ENCODE measurements around the gene SLC45A1. TPM values are rescaled to one million over a fixed set of nuclear protein-coding genes. Genes with fewer than 3 reads are reported as not detected.

The SLC45A1 gene
- total and polyA plus RNA-seq, 2 of the 4 experiments (the other 2 are of a cell fraction), result 0.72 to 3.9 TPM

DNA sequence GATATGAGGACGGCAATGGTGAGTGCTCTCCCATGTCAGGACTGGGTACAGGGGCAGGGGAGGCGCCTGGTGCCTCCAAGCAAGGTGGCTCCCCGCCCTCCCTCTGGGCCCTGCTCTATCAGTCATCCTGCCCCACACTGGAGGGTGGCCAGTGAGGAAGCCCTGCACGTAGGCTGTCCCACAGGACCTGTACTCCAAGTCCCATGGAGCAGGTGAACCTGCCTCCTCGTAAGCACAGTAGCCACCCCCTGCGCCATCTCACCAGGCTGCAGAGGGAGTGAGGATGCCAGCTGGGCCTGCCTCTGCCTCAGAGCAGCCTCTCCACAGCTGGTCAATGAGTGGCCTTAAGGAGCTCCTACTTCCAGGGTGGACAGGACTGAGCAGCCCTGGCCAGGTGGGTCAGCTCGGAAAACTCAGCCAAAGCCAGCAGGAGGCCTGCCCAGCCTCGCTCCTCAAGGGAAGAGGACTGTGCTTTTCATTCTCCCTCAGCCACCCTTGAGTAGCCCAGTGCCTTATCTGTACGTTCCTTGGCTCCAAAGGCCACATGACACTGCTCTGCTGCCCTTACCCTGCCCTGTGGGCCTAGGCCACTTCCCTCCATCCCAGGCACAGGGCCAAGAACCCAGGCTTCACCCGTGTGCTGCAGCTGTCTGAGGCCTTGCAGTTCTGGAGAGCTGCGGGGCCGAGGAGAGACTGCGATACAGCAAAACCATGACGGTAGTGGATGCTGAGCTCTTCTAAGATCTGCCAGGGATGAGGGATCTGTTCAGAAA, 39.6 kb downstream of the SLC45A1 start:
- peaks cover 28 to 60% of the 10 kb centered on the region in 2 experiments for H3K79me1 ChIP-seq (ENCODE audit: low read depth in 1 of 2, low read length in 2 of 2)
- no peak overlapping the region for H3K4ac ChIP-seq (ENCODE audit: low read depth, low read length)
- peaks cover 94% of the 10 kb centered on the region for H3K36me3 ChIP-seq (ENCODE audit: control insufficient read depth, insufficient read depth, low read length)
- no TSS peak for BruUV-seq (replicated peaks)
- no peak for TF ChIP-seq MAFK (IDR thresholded peaks at IDR 0.05; ENCODE audit: low read depth, low read length)
- TF ChIP-seq POLR2A (IDR thresholded peaks at IDR 0.05; ENCODE audit: low read depth, low read length), result no peak
- no peak for TF ChIP-seq FOS (IDR thresholded peaks at IDR 0.05; ENCODE audit: low read depth, low read length)
- no peak for TF ChIP-seq RFX5 (IDR thresholded peaks at IDR 0.05; ENCODE audit: low read depth, low read length)
- TF ChIP-seq, protein P1, sequence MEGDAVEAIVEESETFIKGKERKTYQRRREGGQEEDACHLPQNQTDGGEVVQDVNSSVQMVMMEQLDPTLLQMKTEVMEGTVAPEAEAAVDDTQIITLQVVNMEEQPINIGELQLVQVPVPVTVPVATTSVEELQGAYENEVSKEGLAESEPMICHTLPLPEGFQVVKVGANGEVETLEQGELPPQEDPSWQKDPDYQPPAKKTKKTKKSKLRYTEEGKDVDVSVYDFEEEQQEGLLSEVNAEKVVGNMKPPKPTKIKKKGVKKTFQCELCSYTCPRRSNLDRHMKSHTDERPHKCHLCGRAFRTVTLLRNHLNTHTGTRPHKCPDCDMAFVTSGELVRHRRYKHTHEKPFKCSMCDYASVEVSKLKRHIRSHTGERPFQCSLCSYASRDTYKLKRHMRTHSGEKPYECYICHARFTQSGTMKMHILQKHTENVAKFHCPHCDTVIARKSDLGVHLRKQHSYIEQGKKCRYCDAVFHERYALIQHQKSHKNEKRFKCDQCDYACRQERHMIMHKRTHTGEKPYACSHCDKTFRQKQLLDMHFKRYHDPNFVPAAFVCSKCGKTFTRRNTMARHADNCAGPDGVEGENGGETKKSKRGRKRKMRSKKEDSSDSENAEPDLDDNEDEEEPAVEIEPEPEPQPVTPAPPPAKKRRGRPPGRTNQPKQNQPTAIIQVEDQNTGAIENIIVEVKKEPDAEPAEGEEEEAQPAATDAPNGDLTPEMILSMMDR (conservative IDR thresholded peaks at IDR 0.05; ENCODE audit: low read depth, low read length), result no peak
- TF ChIP-seq, protein P2, sequence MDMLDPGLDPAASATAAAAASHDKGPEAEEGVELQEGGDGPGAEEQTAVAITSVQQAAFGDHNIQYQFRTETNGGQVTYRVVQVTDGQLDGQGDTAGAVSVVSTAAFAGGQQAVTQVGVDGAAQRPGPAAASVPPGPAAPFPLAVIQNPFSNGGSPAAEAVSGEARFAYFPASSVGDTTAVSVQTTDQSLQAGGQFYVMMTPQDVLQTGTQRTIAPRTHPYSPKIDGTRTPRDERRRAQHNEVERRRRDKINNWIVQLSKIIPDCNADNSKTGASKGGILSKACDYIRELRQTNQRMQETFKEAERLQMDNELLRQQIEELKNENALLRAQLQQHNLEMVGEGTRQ (IDR thresholded peaks at IDR 0.05; ENCODE audit: low read depth, low read length), result no peak
- H4K5ac ChIP-seq (ENCODE audit: low read depth, low read length), result no peak overlapping the region
- H3K4me1 ChIP-seq (ENCODE audit: control insufficient read depth, insufficient read depth, low read length), result peaks cover 4% of the 10 kb centered on the region; the same call in 1 of the 2 replicates
- H2BK120ac ChIP-seq (ENCODE audit: low read depth, low read length), result no peak overlapping the region
- DNase-seq (no peak), ATAC-seq (ENCODE audit: low read depth) (no peak)
- intact Hi-C loops (cut with micrococcal nuclease) (no loop called here), dilution Hi-C loops (cut with HindIII; ENCODE audit: low sequenced_read_pairs, unreplicated experiment) (no loop called here), in situ Hi-C loops (cut with MboI; ENCODE audit: low sequenced_read_pairs) (no loop called here)
- POLR2A ChIA-PET (ENCODE audit: unreplicated experiment), result no interaction called here
- 100% methylated on average over 5 of the region's 14 CpGs; no CpG with 5 or more reads in 1 of the 2 experiments for WGBS, 2 experiments (ENCODE audit: extremely low coverage in 2 of 2, insufficient read length in 1 of 2)
- no peak overlapping the region for H3K4me3 ChIP-seq (ENCODE audit: insufficient read depth, low read depth, low read length)
- H3K27me3 ChIP-seq (ENCODE audit: control insufficient read depth, insufficient read depth, low read length), result no peaks in the 10 kb centered on the region
- no peak overlapping the region; the same call in 1 of the 2 replicates for H3K23ac ChIP-seq (ENCODE audit: low read depth, low read length)
- no peak overlapping the region for H3K56ac ChIP-seq (ENCODE audit: extremely low read depth, insufficient read depth, low read length)
- H4K8ac ChIP-seq (ENCODE audit: low read depth in 2 of 2, low read length in 2 of 2), result no peak overlapping the region
- H3K4me2 ChIP-seq (ENCODE audit: low read depth, low read length), result no peak overlapping the region
- peak overlapping the region; percentile 85 for H2AK9ac ChIP-seq (replicated peaks; ENCODE audit: low read depth, low read length, poor library complexity)
- H2AFZ ChIP-seq (replicated peaks; ENCODE audit: low read length, poor library complexity), result peak overlapping the region; percentile 43
- peaks cover 44% of the 10 kb centered on the region for H4K20me1 ChIP-seq (ENCODE audit: insufficient read depth, low read length)
- peaks cover 3% of the 10 kb centered on the region; the same call in 1 of the 2 replicates for H3K9me1 ChIP-seq (ENCODE audit: insufficient read depth, low read length)
- H3K9ac ChIP-seq (ENCODE audit: low read depth, low read length), result no peak overlapping the region
- H3K14ac ChIP-seq (replicated peaks; ENCODE audit: low read depth, low read length), result no peak overlapping the region
- no peak overlapping the region for H2BK5ac ChIP-seq (ENCODE audit: low read depth, low read length, poor library complexity, severe bottlenecking)
- no peak overlapping the region for H4K91ac ChIP-seq (ENCODE audit: insufficient read depth, low read depth, low read length)
- no peak overlapping the region for H3K27ac ChIP-seq (ENCODE audit: insufficient read depth, low read length)
- H2BK15ac ChIP-seq (ENCODE audit: low read depth, low read length), result no peak overlapping the region
- H3K18ac ChIP-seq (ENCODE audit: low read depth, low read length), result no peak overlapping the region; the same call in 1 of the 2 replicates
- CTCF ChIA-PET, result interaction anchor here (0.6 kb wide), 1 partner anchor 125 kb away, joined by 5 read pairs; no protein-coding TSS in a partner anchor
- H2AK5ac ChIP-seq (ENCODE audit: low read depth, low read length), result no peak overlapping the region; the same call in 1 of the 2 replicates
- H3K9me3 ChIP-seq (ENCODE audit: control insufficient read depth, insufficient read depth, low read length), result no peaks in the 10 kb centered on the region
- no peak overlapping the region for H2BK20ac ChIP-seq (ENCODE audit: low read depth, low read length)

Measured in IMR-90 (cell line).